Measurements from ENCODE around the gene ZNF823.
"Not testable (repeated sequence)": the region's sequence is repeated elsewhere in the genome, so short reads cannot be mapped to it uniquely, and the experiment has no call there.

ZNF823 gene

GRCh38 chr19:11684987-11685675 is 53.6 kb downstream of the ZNF823 start:
- FAIRE-seq (no peak), DNase-seq (ENCODE audit: insufficient read length, low spot score) (no peak)

DNA sequence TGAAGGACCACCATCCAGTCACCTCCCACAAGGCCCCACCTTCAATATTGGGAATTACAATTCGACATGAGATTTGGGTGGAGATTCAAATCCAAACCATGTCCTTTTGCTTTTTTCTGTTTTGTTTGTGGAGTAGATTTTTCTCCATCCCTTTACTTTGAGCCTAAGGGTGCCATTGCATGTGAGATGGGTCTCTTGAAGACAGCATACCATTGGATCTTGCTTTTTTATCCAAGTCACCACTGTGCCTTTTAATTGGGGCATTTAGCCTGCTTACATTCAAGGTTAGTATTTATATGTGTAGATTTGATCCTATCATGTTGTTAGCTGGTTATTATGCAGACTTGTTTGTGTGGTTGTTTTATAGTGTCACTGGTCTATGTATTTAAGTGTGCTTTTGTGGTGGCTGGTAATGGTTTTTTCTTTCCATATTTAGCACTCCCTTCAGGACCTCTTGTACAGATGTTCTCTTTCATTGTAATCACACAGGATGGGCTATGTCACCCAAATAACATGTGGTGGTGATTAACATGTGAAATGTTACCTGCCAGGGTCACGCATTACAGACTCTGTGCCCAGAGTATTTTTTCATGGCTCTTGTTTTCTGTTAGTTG is 58.0 kb downstream of the ZNF823 start:
- no peak for FAIRE-seq
- no peak for DNase-seq (ENCODE audit: insufficient read length, low spot score)

GRCh38 chr19:11678504-11678903 is 60.2 kb downstream of the ZNF823 start:
- FAIRE-seq (no peak), DNase-seq (ENCODE audit: insufficient read length, low spot score) (no peak)

GRCh38 chr19:11676661-11677600 is 61.8 kb downstream of the ZNF823 start:
- not testable (repeated sequence) for FAIRE-seq

DNA sequence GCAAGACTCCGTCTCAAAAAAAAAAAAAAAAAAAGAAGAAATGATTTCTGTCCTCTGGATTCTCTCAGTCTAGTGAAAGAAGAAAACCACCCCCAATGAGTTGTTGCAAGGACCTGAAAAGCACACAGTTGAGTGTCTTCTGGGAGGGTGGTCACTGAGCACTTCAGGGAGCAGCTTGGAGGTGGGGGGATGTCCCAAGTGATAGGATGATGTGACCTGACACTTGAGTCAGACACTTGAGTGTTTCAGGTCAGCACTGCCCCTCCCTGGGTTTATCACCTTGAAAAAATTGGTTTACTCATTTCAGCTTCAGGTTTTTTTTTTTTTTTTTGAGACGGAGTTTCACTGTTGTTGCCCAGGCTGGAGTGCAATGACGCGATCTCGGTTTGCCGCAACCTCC is 63.2 kb downstream of the ZNF823 start:
- DNase-seq (ENCODE audit: insufficient read length, low spot score) (no peak), FAIRE-seq (no peak)

More at GRCh38 chr19:11676661-11677600, 61.8 kb downstream of the ZNF823 start:
- DNase-seq (ENCODE audit: insufficient read length, low spot score), result not testable (repeated sequence)

DNA sequence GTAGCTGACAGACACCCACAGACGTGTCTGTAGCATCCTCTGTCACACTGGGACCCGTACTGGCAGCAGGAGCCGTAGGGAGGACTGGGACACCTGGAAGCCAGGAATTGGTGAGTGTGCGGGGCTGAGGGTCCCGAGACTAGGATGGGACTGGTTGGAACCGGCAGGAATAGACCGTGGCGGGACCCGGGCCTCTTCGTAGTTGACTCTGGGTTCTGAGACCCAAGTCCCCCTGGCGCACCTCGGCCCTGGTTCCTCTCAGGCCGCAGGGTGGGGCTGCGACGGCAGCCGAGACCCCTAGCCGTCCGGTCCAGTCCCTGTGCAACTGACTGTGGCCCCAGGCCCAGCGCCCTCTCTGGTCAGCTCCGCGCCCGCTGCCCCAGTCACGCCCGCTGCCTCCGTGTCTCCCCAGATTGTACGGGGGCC is 64.7 kb downstream of the ZNF823 start:
- DNase-seq (ENCODE audit: insufficient read length, low spot score) (no peak), FAIRE-seq (no peak)

DNA sequence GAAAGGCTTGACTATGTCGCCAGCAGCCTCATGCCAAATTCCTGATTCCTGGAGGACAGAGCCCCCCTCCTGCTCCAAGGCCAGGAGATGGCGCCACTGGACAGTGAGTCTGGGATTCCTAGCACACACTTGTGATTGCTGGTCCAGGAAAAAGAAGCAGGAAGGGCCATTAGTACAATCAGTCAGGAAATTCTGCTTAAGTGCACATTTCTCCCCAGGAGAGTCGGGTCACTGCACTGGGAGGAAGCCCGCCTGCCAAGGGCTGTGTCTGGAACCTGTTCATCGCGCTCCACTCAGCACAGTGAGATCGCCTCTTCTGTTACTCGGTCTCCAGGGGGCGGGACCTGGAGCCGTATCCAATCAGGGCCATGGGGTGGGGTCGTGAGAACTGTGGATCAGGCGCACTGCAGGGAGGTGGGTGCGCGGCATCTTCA is 65.1 kb downstream of the ZNF823 start:
- DNase-seq (ENCODE audit: insufficient read length, low spot score), result peak; percentile 38
- FAIRE-seq, result no peak
